COLO829 (cell line): ENCODE measurements around the gene KLF5.
"Not testable (repeated sequence)": the region's sequence is repeated elsewhere in the genome, so short reads cannot be mapped to it uniquely, and the experiment has no call there.

Experiments used
- DNase-seq: peaks from one replicate; pipeline ENCODE4 v3.0.0; 2012; ENCODE audit warnings: low spot score

The KLF5 gene

DNA sequence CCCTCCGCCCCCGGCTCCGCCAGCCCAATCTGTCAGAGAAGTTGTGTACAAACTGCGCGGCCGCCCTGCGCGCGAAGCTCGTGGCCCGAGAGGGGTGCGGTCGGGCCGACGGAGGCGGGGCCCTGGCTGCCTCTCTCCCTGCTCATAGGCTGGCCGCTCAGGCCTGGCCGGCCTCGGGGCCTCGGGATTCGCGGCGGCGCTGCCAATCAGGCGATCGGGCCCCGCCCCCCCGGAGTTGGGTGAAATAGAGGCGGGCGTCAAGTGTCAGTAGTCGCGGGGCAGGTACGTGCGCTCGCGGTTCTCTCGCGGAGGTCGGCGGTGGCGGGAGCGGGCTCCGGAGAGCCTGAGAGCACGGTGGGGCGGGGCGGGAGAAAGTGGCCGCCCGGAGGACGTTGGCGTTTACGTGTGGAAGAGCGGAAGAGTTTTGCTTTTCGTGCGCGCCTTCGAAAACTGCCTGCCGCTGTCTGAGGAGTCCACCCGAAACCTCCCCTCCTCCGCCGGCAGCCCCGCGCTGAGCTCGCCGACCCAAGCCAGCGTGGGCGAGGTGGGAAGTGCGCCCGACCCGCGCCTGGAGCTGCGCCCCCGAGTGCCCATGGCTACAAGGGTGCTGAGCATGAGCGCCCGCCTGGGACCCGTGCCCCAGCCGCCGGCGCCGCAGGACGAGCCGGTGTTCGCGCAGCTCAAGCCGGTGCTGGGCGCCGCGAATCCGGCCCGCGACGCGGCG lies at the start of gene KLF5:
Gene KLF5 (plus strand): TSS at position 270 of the 724 bp plus-strand sequence. CDS start 323 bp downstream, at position 593.
- peak; percentile 80 for DNase-seq

DNA sequence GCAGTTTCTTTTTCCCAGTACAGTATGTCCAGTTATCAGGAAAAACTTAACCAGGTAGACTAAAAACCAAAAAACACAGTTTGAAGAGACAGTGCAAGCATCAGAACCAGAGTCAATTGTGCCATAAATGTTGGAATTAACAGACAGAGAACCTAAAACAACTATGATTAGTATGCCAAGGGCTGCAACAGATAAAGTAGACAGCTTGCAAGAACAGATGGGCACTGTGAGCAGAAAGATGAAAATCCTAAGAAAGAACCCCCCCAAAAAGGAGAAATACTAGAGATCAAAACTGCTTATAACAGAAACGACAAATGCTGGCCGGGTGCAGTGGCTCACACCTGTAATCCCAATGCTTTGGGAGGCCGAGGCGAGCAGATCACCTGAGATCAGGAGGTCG lies 47.1 kb upstream of the KLF5 start:
- no peak for DNase-seq

DNA sequence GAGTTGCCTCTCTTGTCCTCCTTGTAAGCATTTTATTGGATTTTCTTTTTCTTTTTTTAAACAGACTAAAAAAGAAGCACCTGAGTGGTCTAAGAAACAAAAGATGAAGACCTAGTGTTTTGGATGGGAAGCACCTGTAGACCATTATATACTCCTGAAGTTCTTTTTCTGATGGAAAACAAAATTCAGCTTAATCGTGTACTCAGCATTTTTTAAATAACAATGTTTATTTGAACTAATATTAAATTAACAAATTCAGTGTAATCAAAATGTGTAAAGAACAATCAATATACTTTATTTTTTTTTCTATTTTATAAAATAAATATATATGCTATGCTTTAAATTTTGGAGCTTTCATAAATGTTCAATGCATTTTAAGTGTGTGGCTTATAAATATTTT lies 43.0 kb upstream of the KLF5 start:
- no peak for DNase-seq

DNA sequence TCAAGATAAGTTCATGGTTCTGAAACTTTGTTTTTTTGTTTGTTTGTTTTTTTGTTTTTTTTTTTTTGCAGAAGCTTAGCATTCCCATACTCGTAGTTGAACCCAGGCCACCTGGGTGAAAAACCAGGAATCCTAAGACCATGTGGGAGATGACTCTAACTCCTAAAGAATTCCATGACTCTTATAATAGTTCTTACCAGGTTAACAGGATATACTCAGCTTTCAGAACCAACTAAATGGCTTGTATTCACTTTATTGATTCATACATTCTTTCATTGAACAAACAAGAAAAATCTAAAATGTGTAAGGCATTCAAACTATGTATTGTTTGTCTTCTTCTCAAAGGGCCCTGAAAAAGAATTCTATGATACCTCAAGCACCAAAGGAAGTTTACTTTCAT lies 40.5 kb upstream of the KLF5 start:
- DNase-seq: no peak

DNA sequence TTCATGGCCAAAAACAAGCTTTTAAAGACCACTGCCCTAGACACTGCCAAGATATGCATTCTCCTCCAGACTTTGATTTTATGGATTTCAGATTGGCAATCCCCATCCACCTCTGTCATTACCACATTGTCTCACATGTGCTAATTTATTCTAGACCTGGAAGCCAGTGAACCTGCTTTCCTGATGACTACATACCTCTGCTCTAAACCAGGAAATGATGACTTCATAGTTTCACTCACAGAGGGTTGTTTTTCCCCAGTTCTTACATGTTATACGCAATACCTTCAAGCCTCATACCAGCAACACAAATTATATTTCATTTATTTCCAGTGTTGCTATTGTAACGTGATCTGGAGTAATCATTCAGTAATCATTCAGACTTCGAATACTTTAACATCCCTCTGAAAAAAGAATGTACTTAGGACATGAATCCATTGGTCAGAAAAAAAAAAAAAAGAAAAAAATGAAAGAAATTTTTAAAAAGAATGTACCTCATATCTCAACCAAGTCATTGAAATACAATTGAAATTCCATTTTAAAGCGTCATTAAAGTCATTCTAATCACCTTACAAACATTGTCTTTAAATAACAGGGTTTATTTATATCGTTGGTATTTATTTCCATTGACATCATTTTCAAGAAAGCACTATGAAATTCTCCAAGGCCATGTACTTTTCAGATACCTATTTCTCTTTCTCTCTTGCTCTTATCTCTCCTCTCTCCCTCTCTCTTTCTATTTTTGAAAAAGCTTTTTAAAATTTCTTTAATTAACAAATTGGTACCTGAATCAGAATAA lies 33.4 kb upstream of the KLF5 start:
- DNase-seq: no peak

DNA sequence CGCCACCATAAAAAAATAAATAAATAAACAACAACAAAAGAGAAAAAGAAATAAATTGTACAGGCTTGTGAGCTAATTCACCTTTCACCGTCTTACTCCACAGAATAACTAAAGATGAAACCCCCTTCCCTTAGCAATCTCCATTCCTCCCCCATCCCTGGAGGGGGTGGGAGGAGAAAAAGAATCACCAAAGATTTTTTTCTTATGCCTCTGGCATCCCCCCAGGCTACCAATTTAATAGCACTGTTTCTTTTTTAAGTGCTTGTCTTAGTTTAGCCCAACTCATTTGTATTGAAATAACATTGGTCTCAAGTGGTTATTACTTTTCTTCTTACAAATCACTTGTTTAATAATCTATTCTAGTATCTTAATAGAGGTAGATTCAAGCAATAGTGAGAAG lies 23.9 kb upstream of the KLF5 start:
- DNase-seq: no peak

DNA sequence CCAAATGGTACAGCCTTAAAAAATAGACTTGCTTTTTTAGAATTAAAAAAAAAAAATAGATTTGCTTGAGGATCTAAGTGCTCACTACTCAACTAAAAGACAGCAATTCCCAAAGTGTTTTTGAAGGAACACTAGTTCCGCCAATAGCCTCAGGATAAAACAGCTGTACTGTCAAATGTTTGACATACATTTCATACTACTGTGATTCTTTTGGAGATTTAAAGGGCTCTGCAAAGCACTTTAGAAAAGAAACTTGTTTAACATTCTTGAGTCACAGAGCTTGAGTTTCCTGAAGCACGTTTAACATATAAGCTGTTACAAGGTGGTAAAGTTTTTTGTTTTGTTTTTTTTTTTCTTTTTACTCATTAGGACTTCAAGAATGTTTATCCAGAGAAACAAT lies 23.1 kb upstream of the KLF5 start:
- no peak for DNase-seq

DNA sequence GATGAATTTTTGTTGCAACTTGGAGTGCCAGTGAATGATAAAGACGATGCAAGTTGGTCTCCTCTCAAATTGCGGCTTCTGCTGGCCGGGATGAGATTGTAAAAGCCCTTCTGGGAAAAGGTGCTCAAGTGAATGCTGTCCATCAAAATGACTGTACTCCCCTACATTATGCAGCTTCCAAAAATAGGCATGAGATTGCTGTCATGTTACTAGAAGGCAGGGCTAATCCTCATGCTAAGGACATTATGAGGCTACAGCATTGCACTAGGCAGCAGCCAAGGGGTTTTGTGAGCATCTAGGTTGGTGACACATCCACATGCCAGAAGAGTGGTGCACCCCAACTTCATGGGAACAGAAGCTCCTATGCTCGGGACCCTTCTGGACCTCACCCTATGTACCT lies 22.2 kb upstream of the KLF5 start:
- DNase-seq: no peak

DNA sequence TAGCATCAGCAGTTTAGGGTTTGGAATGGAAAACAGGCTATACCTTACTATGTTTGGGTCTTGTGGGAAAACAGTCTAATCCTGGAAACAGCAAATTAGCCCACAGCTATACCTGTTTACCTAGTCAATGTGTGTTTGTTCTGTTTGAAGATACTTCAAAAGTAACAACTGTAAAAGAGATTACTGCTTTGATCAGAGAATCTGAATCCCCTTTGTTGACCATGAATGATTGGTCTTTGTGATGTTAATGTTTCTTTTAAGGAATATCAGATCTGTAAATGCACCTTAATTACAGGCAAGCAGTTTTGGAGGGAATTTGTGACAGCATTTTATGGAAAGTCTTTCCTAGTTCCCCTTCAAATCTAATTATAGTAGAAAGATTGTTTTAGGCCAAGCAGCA lies 20.7 kb upstream of the KLF5 start:
- no peak for DNase-seq

DNA sequence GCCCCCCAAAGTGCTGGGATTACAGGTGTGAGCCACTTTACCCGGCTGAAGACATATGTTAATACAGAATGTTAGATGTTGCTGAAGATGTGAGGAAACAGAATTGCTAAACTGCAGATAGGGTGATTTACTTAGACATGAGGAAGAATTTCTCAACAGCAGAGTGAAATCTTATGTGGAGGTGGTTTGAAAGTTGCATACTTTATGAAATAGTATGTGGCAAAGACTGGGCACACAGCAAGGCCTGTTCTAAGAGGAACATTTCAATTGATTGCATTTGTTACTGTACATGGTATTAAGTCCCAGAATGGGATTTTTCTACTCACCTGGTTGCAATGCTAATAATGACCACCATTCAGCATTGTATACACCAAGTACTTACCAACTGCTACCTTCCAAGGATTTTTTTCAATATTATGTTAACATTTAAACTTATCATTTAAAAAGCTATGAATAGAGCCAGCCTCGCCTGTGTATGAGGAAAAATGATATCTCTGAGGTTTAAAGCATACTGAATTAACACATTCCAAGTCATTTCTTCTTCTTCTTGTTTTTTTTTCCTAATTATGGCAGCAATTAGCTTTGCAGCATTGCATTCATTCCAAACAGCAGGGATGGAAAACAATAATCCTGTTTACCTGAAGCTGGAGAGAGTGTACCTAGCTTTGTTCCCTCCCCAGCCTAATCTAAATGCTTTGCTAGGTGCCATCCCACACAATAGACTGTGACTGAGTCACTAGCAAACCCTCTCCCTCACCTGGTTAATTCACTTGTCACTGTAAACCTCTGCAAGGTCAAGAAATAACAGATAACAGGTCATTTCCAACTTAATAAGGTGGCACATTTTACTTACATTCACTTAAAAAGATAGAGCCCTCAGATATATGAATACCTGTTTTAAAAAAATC lies 19.4 kb upstream of the KLF5 start:
- DNase-seq: no peak

DNA sequence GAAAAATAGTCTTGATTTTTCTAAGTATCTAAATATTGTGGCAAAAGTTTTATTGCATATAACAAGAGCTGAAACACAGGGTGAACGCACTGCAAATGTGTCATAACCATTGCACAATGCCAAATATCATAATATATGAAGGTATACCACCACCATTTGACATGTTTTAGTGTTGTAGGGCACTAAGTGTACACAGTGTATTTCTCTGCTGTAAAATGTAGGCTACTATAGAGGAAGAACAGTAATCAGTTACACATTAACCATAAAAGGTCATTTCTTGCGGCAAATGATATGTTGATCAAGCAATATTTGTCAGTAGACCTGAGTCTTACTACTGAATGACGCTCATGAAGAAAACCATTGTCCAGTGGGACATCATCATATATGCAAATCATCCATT lies 18.3 kb upstream of the KLF5 start:
- no peak for DNase-seq

DNA sequence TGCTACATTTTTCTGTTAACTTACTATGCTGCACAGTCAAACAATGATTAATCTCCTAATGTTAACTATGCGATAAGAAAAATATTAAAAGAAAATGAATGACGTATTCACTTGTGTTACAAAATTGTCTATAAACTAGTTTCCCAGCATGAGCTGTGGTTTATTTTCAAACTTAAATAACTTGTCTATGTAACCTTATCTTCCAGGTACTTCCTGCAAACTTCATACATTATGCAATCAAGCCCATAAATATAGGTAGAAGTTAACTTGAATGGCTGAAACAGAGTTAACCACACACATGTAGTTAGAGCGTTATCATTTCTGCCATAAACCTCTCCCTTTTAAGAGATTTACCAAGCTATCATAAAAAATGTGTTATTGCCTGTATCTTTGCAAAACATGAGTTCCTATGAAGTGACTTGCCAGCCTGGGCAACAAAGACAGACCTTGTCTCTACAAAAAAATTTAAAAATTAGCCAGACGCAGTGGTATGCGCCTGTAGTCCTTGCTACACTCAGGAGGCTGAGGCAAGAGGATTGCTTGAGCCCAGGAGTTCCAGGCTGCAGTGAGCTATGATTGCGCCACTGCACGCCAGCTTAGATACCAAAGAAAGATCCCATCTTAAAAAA lies 17.7 kb upstream of the KLF5 start:
- no peak for DNase-seq

DNA sequence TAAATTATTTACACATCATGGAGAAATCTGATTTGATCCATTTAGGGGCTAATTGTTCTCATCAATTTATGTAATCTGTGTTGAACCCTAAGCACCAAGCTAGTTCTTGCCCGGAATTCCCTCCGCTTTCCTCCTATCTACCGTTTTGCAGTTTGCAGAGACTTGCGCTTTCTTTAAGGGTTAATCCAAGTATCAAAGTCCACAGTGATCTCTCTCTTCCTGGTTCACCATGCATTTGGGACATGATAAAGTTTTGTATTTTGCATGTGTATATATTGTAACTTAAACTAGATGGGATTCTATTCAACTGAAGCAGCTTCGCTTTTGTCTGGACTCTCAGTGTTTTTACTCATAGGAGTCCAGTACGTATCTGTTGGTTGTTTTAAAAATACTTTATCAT lies 13.8 kb upstream of the KLF5 start:
- DNase-seq: no peak

DNA sequence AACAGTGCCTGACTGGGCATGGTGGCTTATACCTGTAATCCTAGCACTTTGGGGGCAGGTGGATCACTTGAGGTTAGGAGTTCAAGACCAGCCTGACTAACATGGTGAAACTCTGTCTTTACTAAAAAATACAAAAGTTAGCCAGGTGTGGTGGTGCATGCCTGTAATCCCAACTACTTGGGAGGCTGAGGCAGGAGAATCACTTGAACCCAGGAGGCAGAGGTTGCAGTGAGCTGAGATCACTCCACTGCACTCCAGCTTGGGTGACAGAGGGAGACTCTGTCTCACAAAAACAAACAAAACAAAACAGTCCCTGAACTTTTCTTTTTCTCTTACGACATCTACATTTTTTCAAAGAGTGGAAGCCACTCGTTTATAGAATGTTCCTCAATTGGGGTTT lies 10.2 kb upstream of the KLF5 start:
- not testable (repeated sequence) for DNase-seq

DNA sequence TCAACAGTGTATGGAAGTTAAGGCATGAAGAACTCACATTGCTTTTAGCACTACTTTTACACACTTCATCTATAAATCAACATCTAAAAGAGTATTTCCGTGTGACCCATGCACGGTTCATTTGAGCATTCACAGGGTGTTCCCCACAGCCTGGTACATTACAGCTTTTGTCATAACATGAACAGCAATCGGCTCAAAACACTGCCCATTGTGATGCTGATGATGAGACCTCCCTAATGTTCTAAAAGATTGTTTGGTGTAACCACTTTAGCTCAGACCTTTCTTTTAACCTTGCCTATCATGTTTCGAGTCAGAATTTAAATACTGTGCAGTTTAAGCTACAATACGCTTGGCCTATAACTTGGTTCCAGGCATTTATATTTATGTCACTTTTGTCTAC lies 4.1 kb upstream of the KLF5 start:
- DNase-seq: no peak

DNA sequence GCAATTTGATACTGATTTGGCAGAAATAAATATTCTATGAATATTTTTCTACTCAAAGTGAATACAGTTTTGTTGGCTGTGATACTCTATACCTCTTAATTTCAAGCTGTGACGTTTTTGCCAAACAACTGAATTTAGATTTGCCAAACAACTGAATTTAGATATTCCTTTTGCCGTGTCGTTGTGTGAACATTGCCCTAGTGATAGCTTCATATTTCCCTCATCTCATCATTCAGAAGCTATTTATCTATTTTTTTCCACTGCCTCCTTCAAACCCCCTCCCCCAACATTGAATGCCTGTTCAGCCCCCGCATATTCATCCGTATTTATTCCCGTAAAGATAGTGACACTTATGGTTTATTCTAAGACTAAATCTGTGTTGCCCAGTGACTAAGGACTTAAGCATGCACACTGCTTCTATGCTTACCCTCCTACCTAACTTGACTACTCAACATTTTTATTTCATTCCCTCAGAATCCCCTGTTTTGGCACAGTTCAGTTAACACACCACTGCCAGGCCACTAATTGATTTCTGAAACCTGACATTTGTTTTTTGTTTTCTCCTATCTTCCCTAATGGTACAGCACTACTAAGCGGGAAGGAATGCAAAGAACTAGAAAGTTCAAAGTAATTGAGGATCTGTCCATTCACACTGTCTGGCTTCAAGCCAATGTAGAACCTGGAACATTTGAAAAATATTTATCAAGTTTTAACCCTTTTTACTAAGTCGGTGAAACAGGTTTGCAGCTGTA lies 2.8 kb upstream of the KLF5 start:
- DNase-seq: peak; percentile 71

DNA sequence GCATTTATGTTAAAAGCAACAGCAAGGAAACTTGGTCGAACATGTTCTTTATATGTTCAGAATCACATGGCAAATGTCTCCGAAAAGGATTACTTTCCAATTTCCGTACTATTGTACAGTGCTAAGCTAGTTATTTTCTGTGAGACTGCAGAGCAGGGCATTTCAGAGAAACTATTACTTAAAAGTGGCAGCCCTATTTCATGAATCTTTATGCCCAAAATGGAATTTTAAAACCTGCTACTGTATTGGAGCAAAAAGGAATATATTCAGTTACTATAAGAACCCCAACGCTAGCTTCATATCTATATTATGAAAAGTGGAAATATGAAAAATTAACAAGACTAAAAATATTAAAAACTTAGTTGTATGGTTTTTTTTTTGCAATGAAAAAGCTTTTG lies 2.2 kb upstream of the KLF5 start:
- DNase-seq: no peak

DNA sequence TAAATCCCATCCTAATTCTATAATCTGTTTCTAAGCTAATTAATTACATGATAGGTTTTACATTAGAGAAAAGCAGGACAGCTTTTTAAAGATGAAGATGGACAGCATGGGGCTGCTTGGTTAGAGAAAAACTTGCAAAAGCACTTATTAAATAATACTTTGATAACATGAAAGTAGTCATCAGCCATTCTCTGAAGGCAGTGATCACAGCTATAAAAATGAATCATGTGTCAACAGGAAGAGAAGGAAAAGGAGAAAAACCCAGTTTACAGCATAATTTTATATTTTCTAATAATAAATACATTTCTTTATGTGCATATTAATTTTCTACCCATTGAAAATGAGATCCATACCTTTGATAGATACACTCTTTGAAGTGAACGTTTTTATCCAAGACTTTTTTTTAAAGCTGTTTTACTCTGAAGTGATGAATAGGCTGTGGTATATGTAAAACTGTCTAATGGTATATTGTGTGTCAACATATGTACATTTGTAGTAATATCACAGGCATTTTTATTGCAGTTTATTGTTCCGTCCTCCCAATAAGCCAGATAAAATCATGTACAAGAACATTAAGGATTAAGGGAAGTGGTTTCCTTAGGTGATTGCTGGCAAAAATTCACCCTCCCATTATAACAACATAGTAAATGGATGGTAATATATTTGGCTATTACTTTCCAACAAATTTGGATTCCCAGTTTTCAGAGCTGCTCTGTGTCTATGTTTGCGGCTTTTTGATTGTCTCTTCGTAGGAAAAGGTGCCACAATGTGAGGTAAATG lies 1.3 kb upstream of the KLF5 start:
- no peak for DNase-seq

DNA sequence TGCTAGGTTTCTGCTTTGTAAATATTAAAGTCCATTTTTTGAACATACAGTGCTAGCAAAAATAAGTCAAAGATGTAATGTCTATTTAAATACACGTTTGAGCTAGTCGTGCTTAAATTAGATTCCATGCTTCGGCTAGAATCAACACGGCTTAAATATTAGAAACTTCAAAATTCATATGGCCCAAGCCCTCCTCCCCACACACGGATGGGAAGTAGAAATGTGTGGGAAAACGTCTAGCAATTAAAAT lies 816 bp upstream of the KLF5 start:
- no peak for DNase-seq

DNA sequence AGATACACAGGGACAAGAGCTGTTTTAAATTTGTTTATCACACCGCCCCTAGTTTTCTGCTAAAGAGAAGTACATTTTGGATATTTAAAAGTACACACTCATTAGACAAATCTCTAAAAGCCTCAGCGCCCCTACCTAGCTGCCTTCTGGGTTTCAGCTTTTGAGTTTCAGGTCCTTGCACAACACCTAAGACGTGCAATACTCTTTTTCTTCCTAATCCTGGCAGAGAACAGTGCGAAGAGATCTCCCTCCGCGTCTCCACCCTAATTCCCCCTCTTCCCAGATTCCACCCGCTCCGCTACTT lies 421 bp upstream of the KLF5 start:
- DNase-seq: no peak
